ENCODE data around the gene PRR13.
"Not testable (repeated sequence)": the region's sequence is repeated elsewhere in the genome, so short reads cannot be mapped to it uniquely, and the experiment has no call there.

The PRR13 gene

DNA sequence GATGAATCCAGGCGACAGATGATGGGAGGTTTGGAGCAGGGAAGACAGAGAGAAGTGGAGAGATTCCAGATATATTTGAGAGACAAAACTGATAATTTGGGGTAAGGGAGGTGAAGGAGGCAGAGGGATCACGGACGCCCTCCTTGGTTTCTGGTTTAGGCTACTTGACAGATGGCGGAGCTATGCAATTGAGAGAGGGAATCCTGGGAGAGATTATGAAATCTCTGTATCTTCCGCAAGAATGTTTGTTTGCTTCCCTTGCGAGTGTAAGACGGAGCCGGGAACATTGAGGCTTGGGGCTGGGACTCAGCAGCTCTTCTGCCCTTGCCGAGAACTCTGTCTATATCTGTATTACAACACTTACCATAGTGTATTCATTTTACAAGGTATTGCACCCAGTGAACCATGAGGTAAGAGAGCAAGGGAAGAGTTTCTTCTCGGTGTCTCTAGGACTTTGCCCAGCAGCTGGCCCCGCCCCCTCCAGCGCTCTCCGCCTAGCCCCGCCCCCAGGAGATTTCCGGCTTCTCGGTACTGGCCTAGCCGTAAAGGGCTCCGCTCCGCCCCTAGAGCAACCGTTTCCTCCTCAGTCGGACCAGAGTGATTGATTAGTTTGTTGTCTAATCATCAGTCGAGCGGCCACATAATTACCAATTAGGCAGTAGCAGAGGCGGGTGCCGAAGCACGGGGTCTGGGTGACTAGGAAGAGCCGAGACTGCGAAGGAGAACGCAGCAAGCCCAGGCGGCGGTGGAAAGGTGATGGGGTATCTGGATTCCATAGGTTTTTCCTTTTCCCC is at the start of gene PRR13:
Gene PRR13, plus strand, starts transcription at position 695 of the 794 bp plus-strand sequence. CDS start 981 bp downstream, outside the sequence.
- peak; percentile 90 to 98 (median 96) for DNase-seq

DNA sequence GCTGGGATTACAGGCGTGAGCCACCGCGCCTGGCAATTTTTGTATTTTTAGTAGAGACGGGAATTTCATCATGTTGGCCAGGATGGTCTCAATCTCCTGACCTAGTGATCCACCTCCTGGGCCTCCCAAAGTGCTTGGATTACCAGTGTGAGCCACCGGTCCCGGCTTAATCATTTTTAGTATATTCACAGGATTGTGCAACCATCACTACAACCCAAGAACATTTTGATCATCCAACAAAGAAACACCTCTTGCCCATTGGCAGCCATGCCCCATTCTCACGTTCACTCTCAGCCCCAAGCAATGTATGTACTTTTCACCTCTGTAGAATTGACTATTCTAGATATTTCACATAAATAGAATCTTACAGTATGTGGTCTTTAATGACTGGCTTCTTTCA is 41.6 kb upstream of the PRR13 start:
- DNase-seq: no peak

DNA sequence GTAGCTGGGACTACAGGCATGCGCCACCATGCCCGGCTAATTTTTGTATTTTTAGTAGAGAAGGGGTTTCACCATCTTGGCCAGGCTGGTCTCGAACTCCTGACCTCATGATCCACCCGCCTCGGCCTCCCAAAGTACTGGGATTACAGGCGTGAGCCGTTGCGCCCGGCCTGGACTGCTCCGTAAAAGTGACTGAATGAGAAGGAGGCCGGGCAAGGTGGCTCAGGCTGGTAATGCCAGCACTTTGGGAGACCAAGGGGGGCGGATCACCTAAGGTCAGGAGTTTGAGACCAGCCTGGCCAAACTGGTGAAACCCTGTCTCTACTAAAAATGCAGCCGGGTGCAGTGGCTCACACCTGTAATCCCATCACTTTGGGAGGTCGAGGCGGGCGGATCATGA is 39.2 kb upstream of the PRR13 start:
- DNase-seq: not testable (repeated sequence)

- DNase-seq: no peak
Observed at GRCh38 chr12:53402871-53403270, 38.7 kb upstream of the PRR13 start.

- DNase-seq: no peak
Observed at GRCh38 chr12:53410951-53411350, 30.6 kb upstream of the PRR13 start.

GRCh38 chr12:53413485-53414204 is 27.9 kb upstream of the PRR13 start:
- DNase-seq: no peak

DNA sequence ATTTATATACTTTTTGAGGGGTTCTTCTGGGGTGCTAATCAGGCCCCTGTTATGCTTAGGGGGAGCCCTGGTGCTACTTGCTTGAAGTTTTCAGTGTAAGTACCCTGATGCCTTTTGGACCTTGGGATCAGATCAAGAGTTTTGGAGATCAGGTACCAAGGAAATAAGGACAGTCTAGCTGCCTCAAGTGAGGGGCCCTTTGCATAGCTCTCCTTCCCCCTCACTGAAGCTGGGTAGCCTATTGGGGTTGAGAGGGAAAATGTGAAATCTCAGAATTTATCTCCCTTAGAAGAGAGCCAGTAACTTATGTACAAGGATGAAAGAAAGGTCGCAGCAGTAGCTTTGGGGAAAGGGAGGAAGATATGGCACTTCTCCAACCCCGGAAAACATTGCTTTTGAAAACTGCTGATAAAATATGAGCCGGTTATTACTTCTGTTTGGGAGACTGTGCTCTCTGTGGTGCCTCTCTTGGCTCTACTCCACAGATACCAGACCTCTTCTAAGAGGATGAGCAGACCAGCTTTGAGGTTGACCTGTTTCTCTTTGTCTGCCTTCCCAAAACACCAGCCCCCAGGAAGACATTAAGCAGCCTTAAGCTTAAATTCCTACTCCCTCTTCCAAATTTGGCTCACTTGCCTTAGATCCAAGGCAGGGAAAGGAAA is 26.6 kb upstream of the PRR13 start:
- DNase-seq: no peak

GRCh38 chr12:53415752-53416389 is 25.7 kb upstream of the PRR13 start:
- DNase-seq: not testable (repeated sequence)

GRCh38 chr12:53417291-53417816 is 24.2 kb upstream of the PRR13 start:
- DNase-seq: not testable (repeated sequence)

DNA sequence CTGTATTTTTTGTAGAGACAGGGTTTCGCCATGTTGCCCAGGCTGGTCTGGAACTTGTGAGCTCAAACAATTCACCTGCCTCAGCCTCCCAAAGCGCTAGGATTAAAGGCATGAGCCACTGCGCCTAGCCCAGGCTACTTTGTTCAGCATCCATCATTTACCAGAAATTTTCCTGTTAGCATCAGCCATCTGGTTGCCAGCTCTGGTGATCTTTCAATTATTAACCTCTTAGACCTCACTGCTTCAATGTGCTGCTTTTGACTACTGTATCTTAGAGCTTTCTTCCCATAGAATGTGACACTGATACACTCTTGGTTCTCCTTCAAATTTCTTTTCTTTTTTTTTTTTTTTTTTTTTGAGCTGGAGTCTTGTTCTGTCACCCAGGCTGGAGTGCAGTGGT is 23.3 kb upstream of the PRR13 start:
- no peak for DNase-seq

DNA sequence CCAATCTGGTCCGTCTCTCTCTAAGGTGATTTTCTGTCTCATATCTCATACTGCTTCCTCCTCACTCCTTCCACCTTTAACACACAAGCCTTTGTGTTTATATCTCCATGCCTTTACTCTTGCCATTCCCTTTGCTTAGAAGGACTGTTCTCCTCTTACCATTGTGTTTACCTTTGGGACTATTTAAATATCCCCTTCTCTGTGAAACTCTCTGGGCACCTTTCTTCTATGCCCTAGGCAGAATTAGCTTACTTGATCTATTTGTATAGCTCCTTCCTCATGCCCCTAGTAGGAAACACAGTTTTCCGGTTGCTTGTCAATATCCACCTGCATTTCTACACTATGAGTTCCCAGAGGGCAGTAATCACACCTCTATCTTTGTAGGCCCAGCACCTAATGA is 21.8 kb upstream of the PRR13 start:
- no peak for DNase-seq

- not testable (repeated sequence) for DNase-seq
Observed at GRCh38 chr12:53422247-53422646, 19.3 kb upstream of the PRR13 start.

GRCh38 chr12:53423597-53423996 is 17.9 kb upstream of the PRR13 start, which contains the start of gene AMHR2:
Gene AMHR2, plus strand, starts transcription at chr12:53423855. Its CDS starts 80 bp downstream, at chr12:53423935.
- no peak for DNase-seq

DNA sequence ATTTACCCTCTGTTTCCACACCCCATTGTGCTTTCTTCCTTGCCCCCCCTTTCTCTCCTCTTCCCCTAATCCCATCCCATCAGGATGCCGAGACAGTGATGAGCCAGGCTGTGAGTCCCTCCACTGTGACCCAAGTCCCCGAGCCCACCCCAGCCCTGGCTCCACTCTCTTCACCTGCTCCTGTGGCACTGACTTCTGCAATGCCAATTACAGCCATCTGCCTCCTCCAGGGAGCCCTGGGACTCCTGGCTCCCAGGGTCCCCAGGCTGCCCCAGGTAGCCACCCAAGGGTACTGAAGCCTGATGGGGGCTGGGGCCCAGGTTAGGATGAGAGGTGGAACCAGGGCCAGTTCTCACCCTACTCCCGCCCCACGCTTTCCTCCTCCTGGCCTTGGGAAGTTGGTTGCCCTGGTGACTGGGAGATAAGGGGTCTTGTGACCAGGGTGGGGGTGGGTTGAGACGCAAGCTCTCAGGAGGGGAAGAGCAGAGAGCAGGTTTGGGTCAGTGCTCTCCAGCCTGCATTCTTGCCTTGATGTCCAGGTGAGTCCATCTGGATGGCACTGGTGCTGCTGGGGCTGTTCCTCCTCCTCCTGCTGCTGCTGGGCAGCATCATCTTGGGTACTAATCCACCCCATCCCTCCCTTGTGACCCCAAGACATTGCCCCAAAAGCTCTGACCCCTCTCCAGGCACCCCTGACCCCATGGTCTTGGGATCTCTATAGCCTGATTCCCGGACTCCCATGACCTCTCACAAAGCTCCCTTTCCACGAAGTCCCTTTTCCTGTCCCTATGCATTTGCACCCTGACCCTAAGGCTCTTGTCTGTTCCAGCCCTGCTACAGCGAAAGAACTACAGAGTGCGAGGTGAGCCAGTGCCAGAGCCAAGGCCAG is 16.7 kb upstream of the PRR13 start:
- no peak for DNase-seq

DNA sequence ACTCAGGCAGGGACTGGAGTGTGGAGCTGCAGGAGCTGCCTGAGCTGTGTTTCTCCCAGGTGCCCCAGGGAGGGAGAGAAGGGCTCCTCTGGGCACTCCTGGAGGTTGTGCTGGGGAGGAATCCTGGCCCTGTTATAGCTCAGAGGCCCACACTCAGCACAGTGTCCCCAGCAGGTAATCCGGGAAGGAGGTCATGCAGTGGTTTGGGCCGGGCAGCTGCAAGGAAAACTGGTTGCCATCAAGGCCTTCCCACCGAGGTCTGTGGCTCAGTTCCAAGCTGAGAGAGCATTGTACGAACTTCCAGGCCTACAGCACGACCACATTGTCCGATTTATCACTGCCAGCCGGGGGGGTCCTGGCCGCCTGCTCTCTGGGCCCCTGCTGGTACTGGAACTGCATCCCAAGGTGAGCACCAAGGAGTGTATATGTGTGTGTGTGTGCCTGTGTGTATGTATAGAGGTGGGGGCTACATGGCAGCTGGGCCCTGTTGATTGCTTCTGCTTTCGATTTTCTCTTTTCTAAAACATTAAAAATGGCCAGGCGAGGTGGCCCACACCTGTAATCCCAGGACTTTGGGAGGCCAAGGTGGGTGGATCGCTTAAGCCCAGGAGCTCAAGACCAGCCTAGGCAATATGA is 15.9 kb upstream of the PRR13 start:
- no peak for DNase-seq

DNA sequence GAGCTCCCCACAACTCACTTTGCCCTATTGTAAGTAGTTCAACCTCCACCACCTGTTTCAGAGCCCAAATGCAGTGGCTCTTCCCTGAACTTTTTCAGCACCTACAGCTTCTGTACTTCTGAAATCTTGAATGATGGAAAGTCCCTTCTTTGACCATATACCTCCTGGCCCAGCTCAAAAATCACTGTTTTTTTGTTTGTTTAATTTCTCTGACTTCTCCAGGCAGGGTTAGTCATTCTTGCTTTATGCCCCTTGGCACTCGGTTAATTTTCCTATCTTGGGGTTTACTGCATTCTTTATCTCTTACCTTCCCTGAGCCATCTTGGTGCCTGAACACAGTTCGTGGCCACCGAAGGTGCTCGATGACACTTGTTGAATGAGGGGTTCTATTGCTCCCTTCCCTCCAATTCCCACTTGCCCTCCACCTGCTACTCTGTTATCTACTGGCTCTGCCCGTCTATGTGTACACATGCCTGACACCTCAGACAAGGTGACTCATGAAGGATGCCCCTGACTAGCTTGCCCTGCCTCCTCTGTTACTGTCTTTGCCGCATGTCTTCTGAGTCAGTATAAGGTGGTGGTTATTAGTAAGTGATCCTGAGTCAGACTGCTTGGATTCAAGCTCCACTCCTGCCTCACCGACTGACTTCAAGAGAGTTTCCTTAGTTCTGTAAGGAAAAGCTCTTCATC is 13.5 kb upstream of the PRR13 start:
- DNase-seq: no peak

GRCh38 chr12:53428741-53429140 is 12.8 kb upstream of the PRR13 start:
- DNase-seq: no peak

DNA sequence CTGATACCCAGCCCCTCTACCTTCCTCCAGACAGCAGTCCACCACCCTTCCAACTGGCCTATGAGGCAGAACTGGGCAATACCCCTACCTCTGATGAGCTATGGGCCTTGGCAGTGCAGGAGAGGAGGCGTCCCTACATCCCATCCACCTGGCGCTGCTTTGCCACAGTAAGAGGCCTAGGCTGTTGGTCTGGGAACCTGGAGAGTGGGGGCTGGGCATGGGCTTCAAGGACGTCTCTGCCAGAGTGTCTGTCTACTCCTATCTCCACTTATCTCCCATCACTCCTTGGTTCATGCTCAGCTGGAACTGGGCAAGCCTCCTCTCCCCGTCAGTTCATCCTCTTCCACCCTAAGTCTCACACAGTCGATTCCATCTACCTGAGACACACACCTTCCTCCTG is 11.4 kb upstream of the PRR13 start:
- no peak for DNase-seq

DNA sequence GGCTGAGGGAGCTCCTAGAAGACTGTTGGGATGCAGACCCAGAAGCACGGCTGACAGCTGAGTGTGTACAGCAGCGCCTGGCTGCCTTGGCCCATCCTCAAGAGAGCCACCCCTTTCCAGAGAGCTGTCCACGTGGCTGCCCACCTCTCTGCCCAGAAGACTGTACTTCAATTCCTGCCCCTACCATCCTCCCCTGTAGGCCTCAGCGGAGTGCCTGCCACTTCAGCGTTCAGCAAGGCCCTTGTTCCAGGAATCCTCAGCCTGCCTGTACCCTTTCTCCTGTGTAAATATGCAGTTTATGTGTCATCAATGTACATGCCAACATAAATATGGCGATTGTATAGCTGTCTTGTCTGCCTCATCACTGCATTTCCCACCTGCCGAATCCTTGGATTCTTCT is 10.3 kb upstream of the PRR13 start:
- no peak for DNase-seq

DNA sequence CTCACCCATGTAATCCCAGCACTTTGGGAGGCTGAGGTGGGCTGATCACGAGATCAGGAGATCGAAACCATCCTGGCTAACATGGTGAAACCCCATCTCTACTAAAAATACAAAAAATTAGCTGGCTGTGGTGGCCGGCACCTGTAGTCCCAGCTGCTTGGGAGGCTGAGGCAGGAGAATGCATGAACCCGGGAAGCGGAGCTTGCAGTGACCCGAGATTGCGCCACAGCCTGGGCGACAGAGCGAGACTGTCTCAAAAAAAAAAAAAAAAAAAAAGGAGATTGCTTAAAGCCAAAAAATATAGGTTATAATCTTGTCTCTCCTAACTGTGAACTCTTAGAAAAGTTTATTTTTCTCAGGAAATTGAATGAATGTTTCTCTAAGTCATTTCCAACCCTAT is 6.2 kb upstream of the PRR13 start:
- not testable (repeated sequence) for DNase-seq

DNA sequence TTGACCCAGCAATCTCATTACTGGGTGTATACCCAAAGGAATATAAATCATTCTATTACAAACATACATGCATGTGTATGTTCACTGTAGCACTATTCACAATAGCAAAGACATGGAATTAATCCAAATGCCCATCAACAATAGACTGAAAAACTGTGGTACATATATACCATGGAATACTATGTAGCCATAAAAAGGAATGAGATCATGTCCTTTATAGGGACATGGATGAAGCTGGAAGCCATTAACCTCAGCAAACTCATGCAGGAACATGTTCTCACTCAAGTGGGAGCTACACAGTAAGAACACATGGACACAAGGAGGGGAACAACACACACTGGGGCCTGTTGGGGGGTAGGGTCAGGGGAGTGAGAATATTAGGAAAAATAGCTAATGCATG is 2.0 kb upstream of the PRR13 start:
- not testable (repeated sequence) for DNase-seq

Data from activated naive CD4-positive, alpha-beta T cell (primary cell).